ENCODE measurements around the gene PLCB3. TPM values are rescaled to one million over a fixed set of nuclear protein-coding genes. Genes with fewer than 3 reads are reported as not detected.
"Not testable (repeated sequence)": the region's sequence is repeated elsewhere in the genome, so short reads cannot be mapped to it uniquely, and the experiment has no call there.

PLCB3 gene
- polyA plus RNA-seq, 3 donors from 2014 or later: 0.33 to 0.49 TPM; not detected in 1

- peak in 1 of 3 donors; percentile 6 for DNase-seq
- H3K36me3 Mint-ChIP-seq: no peaks in the 10 kb centered on the region
- H3K27ac Mint-ChIP-seq: peak overlapping the region in 4 of 6 donors; percentile 35 to 83 (median 48)
- H3K4me1 Mint-ChIP-seq: peaks cover 20 to 21% of the 10 kb centered on the region in 2 donors
- H3K9me3 Mint-ChIP-seq: no peaks in the 10 kb centered on the region
- peak overlapping the region in 4 of 5 donors; percentile 3 to 29 (median 22) for H3K4me3 Mint-ChIP-seq
- peaks cover 30 to 44% (median 36%) of the 10 kb centered on the region in 3 donors for H3K27me3 Mint-ChIP-seq (ENCODE audit: low read depth in 3 of 3)
Measured at GRCh38 chr11:64298966-64299846, 47.9 kb downstream of the PLCB3 start.

- Mint-ChIP-seq H3K27me3 (ENCODE audit: low read depth in 3 of 3) (peaks cover 29 to 41% (median 40%) of the 10 kb centered on the region in 3 donors), H3K4me3 (peak within 1 kb of the TSS; percentile 65 to 80 (median 72)), H3K36me3 (no peaks in the 10 kb centered on the region), H3K9me3 (no peaks in the 10 kb centered on the region), H3K27ac (peak within 1 kb of the TSS in 5 of 6 donors; percentile 77 to 87 (median 80)), H3K4me1 (peaks cover 25 to 30% of the 10 kb centered on the region in 2 donors)
- DNase-seq: peak in 1 of 3 donors; percentile 12
Measured at GRCh38 chr11:64299847-64300648, 48.7 kb downstream of the PLCB3 start, which contains the start of gene CATSPERZ. Gene CATSPERZ, plus strand, starts transcription at chr11:64300358. Its CDS starts 53 bp downstream, at chr11:64300411.

GRCh38 chr11:64303109-64304031, 52.0 kb downstream of the PLCB3 start:
- H3K27me3 Mint-ChIP-seq (ENCODE audit: low read depth in 3 of 3): peaks cover 20 to 34% (median 22%) of the 10 kb centered on the region in 3 donors
- H3K36me3 Mint-ChIP-seq: peaks cover 0 to 4% (median 0%) of the 10 kb centered on the region in 3 donors
- no peak overlapping the region for H3K4me3 Mint-ChIP-seq
- no peak for DNase-seq
- H3K4me1 Mint-ChIP-seq: peaks cover 38 to 46% of the 10 kb centered on the region in 2 donors
- H3K9me3 Mint-ChIP-seq: no peaks in the 10 kb centered on the region
- H3K27ac Mint-ChIP-seq: peak overlapping the region in 4 of 6 donors; percentile 97 to 99 (median 98)

- DNase-seq: no peak
- Mint-ChIP-seq H3K27me3 (ENCODE audit: low read depth in 3 of 3) (peaks cover 19 to 34% (median 19%) of the 10 kb centered on the region in 3 donors), H3K4me3 (peak overlapping the region; percentile 90 to 98 (median 94)), H3K4me1 (peaks cover 38 to 46% of the 10 kb centered on the region in 2 donors), H3K27ac (peak overlapping the region; percentile 91 to 99 (median 98)), H3K36me3 (peaks cover 0 to 4% (median 0%) of the 10 kb centered on the region in 3 donors), H3K9me3 (no peaks in the 10 kb centered on the region)
Measured at GRCh38 chr11:64304032-64304315, 52.6 kb downstream of the PLCB3 start.

GRCh38 chr11:64304316-64305072, 53.2 kb downstream of the PLCB3 start:
- Mint-ChIP-seq H3K36me3 (peaks cover 0 to 4% (median 0%) of the 10 kb centered on the region in 3 donors), H3K9me3 (no peaks in the 10 kb centered on the region), H3K27ac (peak overlapping the region; percentile 91 to 99 (median 98)), H3K4me3 (peak overlapping the region; percentile 90 to 98 (median 94)), H3K4me1 (peaks cover 38 to 45% of the 10 kb centered on the region in 2 donors), H3K27me3 (ENCODE audit: low read depth in 3 of 3) (peaks cover 18 to 34% (median 18%) of the 10 kb centered on the region in 3 donors)
- peak; percentile 89 to 90 (median 90) for DNase-seq

GRCh38 chr11:64305075-64305690, 53.9 kb downstream of the PLCB3 start, which contains the start of gene ESRRA:
Gene ESRRA, plus strand, starts transcription at chr11:64305524. Its CDS starts 1,656 bp downstream, at chr11:64307180.
- Mint-ChIP-seq H3K36me3 (peaks cover 0 to 4% (median 0%) of the 10 kb centered on the region in 3 donors), H3K9me3 (no peaks in the 10 kb centered on the region), H3K27ac (peak within 1 kb of the TSS; percentile 93 to 99 (median 98)), H3K4me3 (peak within 1 kb of the TSS; percentile 94 to 98 (median 95)), H3K4me1 (peaks cover 37 to 38% of the 10 kb centered on the region in 2 donors), H3K27me3 (ENCODE audit: low read depth in 3 of 3) (peaks cover 13 to 28% (median 16%) of the 10 kb centered on the region in 3 donors)
- peak; percentile 99 for DNase-seq

GRCh38 chr11:64305691-64306562, 54.6 kb downstream of the PLCB3 start:
- H3K4me3 Mint-ChIP-seq: peak overlapping the region; percentile 91 to 98 (median 94)
- H3K4me1 Mint-ChIP-seq: peaks cover 32 to 34% of the 10 kb centered on the region in 2 donors
- no peaks in the 10 kb centered on the region for H3K9me3 Mint-ChIP-seq
- DNase-seq: peak; percentile 59 to 62 (median 60)
- H3K27me3 Mint-ChIP-seq (ENCODE audit: low read depth in 3 of 3): peaks cover 7 to 21% (median 11%) of the 10 kb centered on the region in 3 donors
- H3K36me3 Mint-ChIP-seq: peaks cover 0 to 4% (median 0%) of the 10 kb centered on the region in 3 donors
- peak overlapping the region; percentile 93 to 98 (median 94) for H3K27ac Mint-ChIP-seq

DNA sequence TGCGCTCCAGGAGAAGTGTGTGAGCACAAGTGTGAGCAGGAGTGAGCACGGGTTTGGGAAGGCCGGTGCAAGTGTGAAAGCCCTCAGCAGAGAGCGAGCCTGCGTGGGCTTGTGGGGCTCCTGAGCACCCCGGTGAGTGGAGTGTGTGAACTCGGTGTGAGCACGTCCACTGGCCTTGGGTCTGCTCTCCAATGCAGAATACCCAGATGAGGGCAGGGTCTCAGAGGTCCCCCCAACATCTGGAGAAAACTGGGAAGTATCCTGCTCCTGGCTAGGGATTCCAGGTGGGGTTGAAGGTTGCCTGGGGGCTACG, 55.2 kb downstream of the PLCB3 start:
- Mint-ChIP-seq H3K27me3 (ENCODE audit: low read depth in 3 of 3) (peaks cover 7 to 15% (median 10%) of the 10 kb centered on the region in 3 donors), H3K36me3 (peaks cover 0 to 4% (median 0%) of the 10 kb centered on the region in 3 donors), H3K4me1 (peaks cover 30 to 33% of the 10 kb centered on the region in 2 donors), H3K9me3 (no peaks in the 10 kb centered on the region), H3K27ac (peak overlapping the region; percentile 93 to 98 (median 94)), H3K4me3 (peak overlapping the region; percentile 91 to 98 (median 94))
- DNase-seq: no peak

GRCh38 chr11:64306876-64307622, 55.7 kb downstream of the PLCB3 start:
- Mint-ChIP-seq H3K27ac (peak overlapping the region in 5 of 6 donors; percentile 93 to 97 (median 93)), H3K36me3 (peaks cover 0 to 4% (median 0%) of the 10 kb centered on the region in 3 donors), H3K4me3 (peak overlapping the region; percentile 91 to 98 (median 94)), H3K27me3 (ENCODE audit: low read depth in 3 of 3) (peaks cover 5 to 10% (median 10%) of the 10 kb centered on the region in 3 donors), H3K4me1 (peaks cover 30 to 33% of the 10 kb centered on the region in 2 donors), H3K9me3 (no peaks in the 10 kb centered on the region)
- no peak for DNase-seq

GRCh38 chr11:64307795-64308194, 56.5 kb downstream of the PLCB3 start:
- not testable (repeated sequence) for DNase-seq; H3K27me3 Mint-ChIP-seq (ENCODE audit: low read depth in 3 of 3); H3K36me3 Mint-ChIP-seq; H3K9me3 Mint-ChIP-seq
- H3K27ac Mint-ChIP-seq: peak overlapping the region; percentile 6 to 69 (median 54)
- peaks cover 34 to 37% of the 10 kb centered on the region in 2 donors for H3K4me1 Mint-ChIP-seq
- H3K4me3 Mint-ChIP-seq: peak overlapping the region; percentile 24 to 59 (median 50)
